Esophagus squamous epithelium (tissue), 4 donors: Measurements from ENCODE around the gene REEP6. TPM values are rescaled to one million over a fixed set of nuclear protein-coding genes. Genes with fewer than 3 reads are reported as not detected.

Source experiments
- total RNA-seq, 4 donors: library from RNA; depleted of rRNA; stranded (reverse); fragments of >200 nt; gene quantifications; one replicate each; pipeline ENCODE4 v1.1.0, GENCODE V29; 2016

The REEP6 gene
- total RNA-seq, 4 donors from 2014 or later: 5.7 to 13.8 (median 9.4) TPM

Other genes starting within 250 kb of the REEP6 start
- 100 to 1,000 TPM in 3 of 4 donors, 10 to 100 TPM in 1; 83.4 to 171 (median 132) TPM for gene ATP5F1D, start 249.4 kb upstream of the REEP6 start, total RNA-seq
- gene MIDN, start 242.6 kb upstream of the REEP6 start, total RNA-seq: 10 to 100 TPM; 12.4 to 65.0 (median 40.4) TPM
- gene CIRBP, start 221.8 kb upstream of the REEP6 start, total RNA-seq: 100 to 1,000 TPM; 116 to 415 (median 238) TPM
- gene FAM174C, start 215.7 kb upstream of the REEP6 start, total RNA-seq: 10 to 100 TPM; 31.5 to 69.8 (median 50.5) TPM
- gene EFNA2, start 205.3 kb upstream of the REEP6 start, total RNA-seq: not detected
- 100 to 1,000 TPM; 124 to 191 (median 165) TPM for gene NDUFS7, start 107.3 kb upstream of the REEP6 start, total RNA-seq
- 10 to 100 TPM in 3 of 4 donors, 1 to 10 TPM in 1; 2.4 to 40.0 (median 13.1) TPM for gene GAMT, start 89.6 kb upstream of the REEP6 start, total RNA-seq
- gene DAZAP1, start 83.6 kb upstream of the REEP6 start, total RNA-seq: 10 to 100 TPM; 60.2 to 76.0 (median 69.0) TPM
- 1,000 to 10,000 TPM; 2,502 to 3,774 (median 3,129) TPM for gene RPS15, start 52.8 kb upstream of the REEP6 start, total RNA-seq
- gene APC2, start 41.1 kb upstream of the REEP6 start, total RNA-seq: under 1 TPM in 1 of 4 donors, not detected in 3; under 0.01 TPM
- 10 to 100 TPM; 17.8 to 24.5 (median 23.0) TPM for gene C19orf25, start 12.0 kb upstream of the REEP6 start, total RNA-seq
- gene PCSK4, start 831 bp upstream of the REEP6 start, total RNA-seq: 1 to 10 TPM in 2 of 4 donors, under 1 TPM in 2; 0.35 to 5.5 (median 1.1) TPM
- gene ADAMTSL5, start 21.8 kb downstream of the REEP6 start, total RNA-seq: 10 to 100 TPM; 13.5 to 20.8 (median 18.8) TPM
- gene PLK5, start 32.9 kb downstream of the REEP6 start, total RNA-seq: under 1 TPM in 2 of 4 donors, not detected in 2; 0.19 to 0.66 TPM
- gene MEX3D, start 77.1 kb downstream of the REEP6 start, total RNA-seq: 10 to 100 TPM; 21.4 to 26.6 (median 23.0) TPM
- gene MBD3, start 101.7 kb downstream of the REEP6 start, total RNA-seq: 10 to 100 TPM; 74.8 to 87.9 (median 84.3) TPM
- gene UQCR11, start 114.3 kb downstream of the REEP6 start, total RNA-seq: 10 to 100 TPM; 47.1 to 74.4 (median 59.1) TPM
- gene TCF3, start 161.4 kb downstream of the REEP6 start, total RNA-seq: 10 to 100 TPM; 29.9 to 66.0 (median 47.9) TPM